Measurements from ENCODE around the gene FOXF1.

FOXF1 gene

DNA sequence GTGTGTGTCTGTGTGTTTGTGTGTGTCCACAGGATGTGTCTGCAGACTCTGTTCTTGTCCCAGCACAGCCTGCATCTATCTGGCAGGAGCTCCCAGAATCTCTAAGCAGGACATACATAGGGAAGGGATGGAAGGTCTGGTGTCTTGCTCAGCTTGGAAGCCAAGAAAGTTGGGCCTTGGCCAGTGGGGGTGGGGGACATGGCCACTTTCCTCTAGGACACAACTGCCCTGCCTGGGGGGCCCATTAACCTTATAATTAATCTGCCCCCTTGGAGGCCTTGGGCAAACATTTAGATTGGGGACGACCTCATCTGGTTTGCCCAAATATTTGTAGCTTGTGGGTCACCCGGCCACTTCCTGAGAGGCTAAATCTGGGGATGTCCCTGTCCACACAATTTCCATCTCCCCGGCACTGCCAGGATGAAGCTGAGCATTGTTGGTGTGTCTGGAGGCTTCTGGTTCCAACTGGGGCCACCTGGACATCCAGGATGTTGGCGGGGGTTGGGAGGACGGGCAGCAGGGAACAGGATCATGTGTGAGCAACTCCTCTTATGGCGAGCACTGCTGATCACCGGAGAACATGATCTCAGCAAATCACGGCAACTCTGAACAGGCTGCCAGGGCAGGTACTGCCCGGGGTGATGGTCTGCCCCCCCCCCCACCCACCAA, 17.2 kb upstream of the FOXF1 start:
- DNase-seq: no peak

DNA sequence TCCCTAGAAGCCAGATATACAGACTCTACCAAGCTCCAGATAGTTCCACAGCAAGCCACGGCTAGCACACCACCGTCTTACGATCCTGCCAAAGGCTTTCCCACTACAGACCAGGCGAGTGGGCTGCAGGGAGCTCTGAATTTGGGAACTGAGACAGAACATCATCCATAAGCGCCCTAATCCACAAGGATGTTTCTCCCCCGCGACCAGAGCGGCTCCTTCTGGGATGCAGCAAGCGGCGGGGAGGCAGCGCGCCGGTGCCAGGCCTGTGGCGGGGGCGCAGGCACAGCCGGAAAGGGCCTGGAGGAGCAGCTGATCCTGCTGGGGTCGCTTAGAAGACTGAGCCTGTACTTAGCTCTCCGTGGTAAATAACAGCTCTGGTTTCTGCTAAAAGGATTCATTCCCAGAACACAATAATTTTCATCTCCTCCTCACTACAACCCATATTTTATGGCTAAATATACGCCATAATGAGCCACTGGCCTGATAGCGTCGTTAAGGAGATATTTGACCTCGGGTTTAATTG, 16.2 kb upstream of the FOXF1 start:
- DNase-seq: no peak

DNA sequence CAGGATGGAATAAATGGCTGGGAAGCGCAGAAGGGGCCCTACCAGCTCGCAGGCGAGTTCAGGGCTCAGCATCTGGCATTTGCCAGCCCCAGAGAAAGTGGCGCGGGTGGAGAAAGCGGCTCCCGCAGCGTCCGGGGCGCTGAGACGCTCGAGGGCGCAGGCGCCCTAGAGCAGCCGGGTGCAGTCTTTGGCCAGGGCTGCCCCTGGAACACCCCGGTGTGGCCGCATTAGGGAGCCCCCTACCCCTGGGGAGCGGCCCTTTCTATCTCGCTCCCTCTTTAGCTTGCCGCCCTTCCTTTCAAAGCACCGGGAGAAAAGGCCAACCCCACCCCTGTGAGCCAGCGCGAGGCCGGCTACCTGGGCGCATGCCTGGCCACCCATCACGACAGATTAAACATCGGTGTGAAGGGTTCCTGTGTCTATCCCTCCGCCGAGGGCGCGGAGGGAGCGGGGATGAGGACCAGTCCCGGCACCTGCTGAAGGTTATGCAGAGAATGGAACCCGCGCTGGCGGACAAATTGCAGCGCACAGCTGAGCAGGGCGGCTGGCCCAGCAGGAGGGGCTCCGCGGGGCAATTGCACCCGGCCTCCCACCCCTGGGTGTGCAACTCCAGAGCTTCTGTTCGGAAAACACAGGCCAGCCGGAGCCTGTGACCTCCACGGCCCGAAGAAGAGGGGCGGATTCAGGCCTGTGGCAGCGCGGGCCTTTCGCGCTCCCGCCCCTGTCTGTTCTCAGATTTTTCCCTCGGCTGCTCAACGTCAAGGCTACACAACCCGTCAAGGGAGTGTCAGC, 15.6 kb upstream of the FOXF1 start:
- DNase-seq: no peak

DNA sequence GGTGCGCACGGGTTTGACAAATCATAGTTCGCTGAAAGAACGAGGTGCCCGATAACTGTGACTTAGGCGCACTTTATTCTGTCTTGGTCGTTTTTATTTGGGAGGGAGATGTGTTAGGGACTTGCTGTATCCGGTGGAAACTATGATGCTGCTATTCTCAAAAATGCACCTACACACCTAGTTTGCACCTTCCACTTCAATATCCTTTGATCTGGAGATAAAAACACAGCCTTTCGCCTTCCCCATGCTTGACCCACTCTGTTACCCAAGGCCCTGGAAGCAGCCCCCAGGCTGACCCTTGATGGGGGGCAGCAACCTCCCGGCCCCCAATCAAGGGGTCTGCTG, 15.0 kb upstream of the FOXF1 start:
- no peak for DNase-seq

DNA sequence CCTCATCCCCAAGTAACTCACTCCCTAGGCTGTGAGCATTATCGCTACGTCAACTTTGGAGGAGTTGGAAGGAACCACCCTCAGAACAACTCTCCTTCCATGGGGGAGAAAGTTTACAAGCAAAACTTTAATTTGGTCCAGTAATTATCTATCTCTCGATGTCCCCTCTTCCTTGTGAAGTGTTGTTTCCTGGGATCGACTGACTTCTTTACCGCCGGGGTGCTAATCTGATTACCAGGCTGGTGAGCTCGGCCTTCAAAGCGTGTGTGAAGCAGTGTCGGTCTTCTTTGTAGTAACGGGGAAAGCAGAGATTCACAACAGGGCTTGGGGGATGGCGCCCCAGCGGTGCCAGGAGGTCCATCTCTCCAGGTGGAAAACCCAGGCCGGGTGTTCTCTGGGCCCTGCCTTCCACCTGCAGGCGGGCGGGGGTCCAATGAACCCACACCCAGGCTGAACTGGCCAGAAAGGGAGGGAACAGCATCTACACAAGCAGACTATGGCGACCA, 14.5 kb upstream of the FOXF1 start:
- DNase-seq: no peak

DNA sequence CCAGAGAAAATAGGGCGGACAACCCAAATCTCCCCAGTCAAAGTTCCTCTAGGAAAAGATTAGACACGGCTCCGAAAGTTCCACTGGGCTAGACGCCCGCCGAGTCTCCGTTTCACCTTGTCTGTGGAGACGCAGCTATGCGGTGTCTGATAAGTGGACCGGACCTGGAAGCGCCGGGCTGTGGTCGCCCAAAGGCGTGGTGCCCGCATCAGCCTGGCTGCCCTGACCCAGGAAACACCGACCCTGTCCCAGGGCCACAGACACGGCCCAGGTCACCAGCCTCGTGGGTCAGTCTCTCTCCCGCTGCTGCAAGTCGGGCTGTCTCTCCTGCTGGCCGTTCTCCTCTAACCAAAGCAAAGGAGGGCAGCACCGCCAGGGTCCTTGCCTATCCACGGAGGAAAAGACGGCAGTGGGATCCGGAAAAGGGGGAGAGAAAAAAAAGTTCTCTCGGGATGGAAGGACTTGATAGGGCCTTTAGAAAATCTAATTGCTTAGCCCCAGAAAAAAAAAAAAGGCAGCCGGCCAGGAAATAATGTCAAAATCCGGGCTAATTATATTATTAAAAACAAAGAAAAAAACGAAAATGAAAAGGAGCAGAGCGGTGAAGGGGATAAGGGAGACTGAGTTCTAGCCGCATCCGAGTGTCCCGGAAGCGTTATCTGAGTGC, 13.9 kb upstream of the FOXF1 start:
- no peak for DNase-seq

DNA sequence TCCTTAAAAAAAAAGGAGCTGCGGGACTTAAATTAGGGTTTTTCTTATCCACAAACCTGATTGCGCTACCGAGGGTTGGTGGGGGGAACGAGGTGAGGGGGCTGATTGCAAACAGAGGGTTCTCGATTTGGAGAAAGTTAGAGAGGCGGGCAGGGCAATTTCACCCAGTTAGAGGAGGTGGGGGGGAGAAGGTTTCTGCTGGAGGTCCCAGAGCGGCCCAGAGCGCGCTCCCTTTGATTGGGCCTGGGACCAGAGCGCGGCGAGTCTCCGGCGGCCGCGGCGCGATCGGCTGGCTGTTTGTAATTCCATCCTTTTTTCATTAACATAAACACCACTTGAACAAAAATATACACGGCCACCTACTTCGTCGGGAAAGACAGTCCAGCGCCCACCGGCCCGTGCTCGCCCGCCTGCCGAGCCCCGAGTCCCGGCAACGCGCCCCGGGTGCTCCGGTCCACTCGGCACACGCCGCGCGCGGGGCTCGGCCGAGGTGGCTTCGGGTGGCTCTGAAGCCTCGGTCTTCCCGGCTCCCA, 13.3 kb upstream of the FOXF1 start:
- no peak for DNase-seq

DNA sequence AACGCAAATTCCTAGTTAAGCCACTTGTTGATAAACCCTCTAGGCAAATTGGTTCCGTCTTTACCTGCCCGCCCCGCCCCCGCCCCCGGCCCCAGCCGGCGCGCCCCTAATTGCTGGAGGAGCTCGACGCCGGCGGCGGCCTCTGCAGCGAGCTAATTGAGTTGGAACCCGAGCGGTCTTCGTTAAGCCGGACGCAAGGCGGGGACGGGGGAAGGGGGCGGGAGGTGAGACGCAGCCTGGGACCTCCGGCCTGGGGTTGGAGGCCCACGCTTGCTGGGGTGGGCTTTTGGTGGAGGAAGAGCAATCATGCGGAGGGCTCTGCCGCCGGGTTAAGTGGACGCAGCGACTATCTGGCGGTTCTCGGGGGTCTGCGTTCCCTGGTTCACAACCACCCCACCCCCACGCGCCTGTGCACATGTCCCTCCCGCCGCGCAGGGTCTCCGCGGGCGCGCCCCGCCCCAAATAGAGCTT, 12.7 kb upstream of the FOXF1 start:
- no peak for DNase-seq

DNA sequence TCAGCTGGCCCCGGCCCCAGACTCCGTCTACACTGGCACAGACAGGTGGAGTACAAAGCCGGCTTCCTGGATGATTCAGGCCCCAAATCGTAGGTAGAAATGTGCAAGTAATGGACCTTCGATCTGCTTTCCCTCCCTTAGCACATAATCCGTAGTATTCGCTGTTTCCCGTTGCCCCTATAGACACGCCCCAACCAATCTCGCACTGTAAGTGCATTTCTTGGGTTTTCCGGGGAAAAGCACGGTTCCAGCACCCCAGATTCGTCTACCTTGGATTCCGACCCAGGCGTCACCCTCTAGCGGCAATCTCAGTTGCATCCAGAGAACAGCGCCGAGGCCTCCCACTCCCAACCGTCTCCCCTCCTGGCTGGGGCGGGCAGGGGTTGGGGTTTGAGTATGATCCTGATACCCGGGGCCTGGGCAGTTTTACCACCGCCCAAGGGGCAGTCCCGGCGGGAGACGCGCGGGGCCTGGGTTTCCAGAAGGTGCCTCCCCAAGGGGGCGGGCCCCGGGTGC, 12.1 kb upstream of the FOXF1 start:
- DNase-seq: no peak

DNA sequence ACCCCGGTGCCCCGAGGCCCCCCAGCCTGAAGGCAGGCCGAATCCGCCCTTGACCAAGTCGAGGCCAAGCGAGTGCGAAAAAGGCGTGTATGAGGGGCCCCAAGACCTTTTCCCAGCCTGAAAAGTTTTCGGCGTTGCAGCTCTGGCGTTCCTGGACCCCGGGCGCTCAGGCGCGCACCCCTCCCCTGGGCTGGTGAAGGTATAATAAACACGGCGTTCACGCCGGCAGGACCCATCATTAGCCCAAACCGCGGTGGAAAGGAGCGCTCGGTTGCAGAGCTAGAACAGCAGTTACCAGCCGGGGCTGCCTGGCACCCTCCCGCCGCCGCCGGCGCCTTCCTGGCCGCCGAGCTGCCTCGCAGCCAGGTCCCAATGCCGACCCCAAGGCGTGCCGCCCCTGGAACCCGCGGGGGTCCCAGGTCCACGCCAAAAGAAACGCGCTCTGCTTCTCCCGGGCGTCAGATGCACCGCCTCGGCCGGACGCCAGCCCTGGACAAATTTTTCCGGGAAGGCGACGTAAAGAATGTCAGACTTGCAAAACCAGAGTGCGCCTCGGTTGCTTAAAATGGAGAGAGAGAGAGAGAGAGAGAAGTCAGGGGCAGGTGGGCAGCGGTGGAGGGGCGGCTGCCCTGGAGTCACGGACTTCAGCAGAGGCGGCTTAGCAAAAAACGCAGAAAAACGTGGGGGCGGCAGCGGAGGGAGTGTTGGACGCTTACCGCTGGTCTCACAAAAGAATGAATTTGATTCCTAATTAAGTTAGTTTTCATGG, 11.5 kb upstream of the FOXF1 start:
- no peak for DNase-seq

DNA sequence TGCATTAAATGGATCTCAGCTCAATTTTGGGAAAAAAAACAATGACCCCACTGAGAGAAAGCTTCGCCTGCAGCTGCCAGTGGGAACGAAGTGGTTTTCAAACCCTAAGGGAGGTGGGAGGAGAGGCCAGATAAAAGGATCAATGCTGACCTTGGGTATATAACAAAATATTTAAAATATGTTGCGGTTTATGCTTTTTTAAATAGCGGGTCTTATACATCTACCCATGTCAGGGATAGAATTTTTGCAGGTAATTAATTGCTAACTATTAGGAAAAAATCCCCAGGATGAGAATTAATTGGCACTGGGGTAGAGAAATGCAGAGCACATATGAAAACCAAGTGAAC, 10.9 kb upstream of the FOXF1 start:
- no peak for DNase-seq

DNA sequence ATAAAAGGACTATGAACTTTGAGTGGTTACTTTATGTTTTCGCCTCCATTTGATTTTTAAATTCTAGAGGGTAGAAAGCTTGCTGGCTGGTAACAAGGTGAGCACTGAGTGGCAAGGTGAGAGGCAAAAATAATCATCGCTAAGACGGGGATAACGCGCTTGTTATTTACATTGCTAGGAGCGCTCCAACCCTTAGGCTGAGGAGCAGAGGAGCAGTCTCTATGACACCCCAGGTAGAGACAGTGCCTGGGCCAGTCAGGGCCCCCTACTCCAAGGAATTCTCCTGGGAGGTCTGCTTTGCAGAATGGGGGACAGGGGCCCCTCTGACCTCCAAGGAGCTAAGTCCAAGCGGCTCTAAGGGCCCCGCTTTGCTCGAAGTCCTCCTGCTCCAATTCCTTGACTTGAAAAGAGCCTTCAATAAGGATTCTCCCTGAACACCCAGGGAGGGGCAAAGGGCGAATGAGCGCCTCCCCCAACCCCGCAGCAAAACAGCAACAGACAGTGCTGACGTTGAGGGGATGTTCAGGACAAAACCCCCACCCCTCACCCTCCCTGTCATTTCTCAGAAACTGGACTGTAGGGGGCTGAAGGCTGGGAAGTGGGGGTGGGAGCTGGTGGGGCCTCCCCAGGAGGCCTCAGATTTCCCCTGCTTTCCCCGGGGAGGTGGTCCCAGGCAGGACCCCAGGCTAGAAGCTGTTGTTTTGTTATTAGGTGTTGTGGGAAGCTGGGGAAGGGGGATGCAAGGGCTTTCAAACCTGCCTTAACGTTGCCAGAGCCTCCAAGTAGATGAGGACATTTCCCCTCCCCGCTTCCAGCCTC, 10.2 kb upstream of the FOXF1 start:
- DNase-seq: no peak

DNA sequence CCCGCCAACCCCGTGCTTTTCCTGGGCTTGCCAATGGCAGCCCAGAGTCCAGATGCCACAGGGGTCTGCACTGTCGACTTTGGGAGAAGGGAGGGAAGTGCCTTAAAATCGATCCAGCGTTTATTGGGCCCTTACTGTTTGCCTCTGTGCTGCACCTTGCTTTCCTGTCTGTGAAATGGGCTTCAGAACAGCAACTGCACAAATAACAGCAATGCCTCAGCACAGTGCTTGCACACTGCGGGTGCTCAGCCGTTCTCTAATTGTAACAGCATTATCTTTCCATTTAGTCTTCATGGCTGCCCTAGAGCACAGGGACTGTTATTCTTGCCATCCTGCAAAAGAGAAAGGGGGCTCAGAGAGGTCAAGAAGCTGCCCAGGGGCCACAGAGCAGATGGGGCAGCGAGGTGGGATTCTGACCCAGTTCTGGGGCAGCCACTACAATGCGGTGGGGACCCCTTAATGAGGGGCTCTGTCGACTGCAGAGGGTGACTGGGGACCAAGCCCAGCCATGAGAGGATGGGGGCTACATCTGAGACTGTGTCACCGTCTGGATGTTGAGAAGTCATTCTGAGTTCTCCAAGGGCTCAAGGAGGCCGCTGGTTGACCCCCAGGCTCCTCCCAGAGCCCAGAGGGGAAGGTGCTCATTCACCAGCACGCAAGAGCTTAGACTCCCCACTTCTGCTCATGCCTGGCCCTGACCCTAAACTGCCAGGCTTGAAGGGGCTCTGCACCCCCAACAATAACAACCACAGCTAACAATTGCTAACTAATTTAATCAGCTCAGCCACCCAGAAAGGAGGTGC, 9.4 kb upstream of the FOXF1 start:
- no peak for DNase-seq

DNA sequence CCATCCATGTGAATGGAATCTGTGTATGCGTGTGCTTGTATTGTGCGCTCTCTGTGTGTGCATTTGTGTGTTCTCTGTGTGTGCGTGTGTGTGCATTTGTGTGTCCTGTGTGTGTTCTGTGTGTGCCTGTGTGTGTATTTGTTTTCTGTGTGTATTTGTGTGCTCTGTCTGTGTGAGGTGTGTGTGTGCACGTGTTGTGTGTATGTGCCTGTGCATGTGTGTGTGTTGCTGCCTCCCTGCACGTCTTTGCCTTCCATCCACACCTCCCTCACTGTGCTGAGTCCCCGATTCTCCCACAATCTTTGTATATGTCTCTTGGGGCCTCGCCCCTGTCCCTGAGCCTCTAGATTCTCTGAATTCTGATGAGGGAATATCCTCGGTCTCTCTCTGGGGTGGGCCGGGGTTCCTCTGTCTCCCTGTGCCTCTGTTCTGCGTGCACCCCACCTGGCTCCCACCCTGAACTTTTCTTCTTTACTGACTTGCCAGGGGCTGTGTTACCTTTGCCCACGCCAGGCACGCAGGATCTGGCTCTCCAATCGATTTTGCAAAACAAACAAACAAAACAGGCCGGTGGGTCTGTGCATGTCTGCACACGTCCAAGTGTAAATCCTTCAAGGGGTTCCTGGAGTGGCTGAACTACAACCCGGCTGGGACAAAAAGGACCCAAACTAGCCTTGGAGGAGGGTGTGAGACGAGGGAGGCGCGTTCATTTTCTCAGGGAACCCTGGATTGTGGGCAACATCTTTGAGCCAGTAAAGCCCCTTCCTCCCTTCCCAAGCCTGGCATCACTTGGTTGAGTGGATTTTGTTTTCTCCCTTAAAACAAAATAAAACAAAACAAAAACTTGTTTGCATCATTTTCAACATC, 8.1 kb upstream of the FOXF1 start:
- no peak for DNase-seq

DNA sequence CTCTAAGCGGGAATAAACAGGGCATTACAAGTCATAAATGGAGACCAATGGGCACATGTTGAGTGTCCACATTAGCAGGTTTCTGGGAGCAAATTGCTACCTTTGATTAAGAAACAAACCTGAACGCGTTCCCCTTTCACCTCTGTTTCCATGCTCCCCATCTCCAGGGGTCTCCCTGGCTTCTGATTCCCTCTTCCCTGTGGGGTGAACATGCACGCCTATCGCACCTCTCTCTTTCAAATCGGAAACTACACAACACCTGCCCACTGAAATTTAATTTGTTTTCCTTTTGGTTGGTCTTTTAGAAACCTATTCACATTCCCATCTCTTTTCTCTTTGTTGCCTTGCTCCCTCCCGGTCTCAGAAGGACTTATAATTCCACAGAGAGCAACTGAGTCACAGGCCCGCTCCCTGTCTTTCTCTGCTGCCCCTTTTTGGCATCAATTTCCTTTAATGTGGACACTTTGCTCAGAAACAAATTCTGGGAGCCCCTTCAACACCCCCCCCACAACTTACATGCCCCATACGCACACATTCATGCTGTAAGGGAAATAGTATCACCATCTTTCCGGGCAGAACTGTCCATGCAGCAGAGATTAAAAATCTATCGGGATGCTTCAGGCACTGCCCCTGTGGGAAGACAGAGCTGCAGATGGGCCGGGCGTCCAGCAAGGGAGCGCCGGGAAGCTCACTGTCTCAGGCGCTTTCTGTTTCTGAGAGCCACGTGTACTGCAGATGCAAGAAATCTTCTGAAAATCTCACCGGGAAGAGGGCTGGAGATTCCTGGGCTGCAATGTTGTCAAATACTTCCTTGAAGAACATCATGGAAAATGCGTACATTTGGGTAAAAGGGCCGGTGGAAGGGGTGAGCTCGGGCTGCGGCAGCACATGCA, 7.2 kb upstream of the FOXF1 start:
- no peak for DNase-seq

DNA sequence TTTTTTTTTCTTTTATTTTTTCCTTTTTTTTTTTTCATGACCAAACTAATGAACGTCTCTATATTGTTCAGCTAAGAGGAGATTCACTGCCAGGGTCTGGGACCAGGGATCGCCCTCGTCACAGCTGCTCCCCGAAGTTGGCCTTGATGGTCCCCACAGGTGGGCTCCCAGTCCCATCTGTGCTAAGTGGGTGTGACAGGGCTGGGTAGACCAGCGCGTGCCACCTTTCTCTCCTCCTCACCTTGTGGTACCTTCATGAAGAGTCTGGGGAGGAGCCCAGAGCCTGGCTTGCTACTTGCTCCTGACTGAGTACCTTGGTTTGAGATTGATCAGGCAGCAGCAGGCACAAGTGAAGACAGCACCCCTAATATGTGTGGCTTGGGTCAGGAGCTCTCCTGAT, 6.5 kb upstream of the FOXF1 start:
- DNase-seq: no peak

DNA sequence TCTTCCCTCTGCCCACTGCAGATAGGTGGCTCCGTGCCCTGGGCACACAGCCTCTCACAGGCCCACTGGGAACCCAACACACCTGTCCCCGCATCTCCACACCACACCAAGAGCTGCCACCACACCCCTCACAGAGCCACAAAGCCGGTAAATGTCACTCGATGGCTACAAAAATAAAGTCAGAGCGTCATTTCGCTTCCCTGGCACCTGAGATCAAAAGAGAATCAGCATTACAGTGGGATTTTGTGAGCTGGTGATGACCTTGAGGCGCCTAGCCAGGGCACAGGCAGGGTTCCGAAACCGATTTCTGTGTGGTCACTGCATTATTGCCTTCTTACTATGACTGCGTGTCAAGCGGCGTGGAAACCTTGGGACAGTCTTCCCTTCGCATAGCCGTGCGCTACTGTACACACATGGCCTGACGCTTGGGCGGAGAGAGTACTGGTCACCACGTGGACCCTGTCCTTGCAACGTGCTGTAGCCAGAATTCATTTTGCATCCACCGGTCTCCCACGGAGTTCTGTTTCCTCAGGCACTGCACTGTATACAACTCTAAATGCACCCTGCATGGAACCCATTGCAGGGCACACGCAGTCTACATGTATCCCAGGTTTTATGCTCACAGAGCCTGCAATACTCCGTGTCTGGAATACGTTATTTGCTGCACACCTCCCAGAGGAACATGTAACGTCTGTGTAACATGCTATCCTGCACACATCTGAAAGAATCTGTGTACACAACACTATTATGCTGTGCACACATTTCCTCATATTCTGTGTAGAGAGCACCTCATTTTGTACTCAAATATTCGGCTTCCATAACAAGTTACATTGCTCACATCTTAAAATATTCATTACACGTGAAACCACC, 5.8 kb upstream of the FOXF1 start:
- DNase-seq: no peak
